PC-3 (cell line): Measurements from ENCODE around the gene FXYD5.

Source experiments
- CTCF ChIP-seq: fragments of 300-600 bp; sonication (generic); conservative IDR thresholded peaks from 2 replicates; pipeline ENCODE4 v1.5.1; 2017; ENCODE audit warnings: antibody characterized with exemption, low read depth, mild to moderate bottlenecking, low read length
- EZH2 ChIP-seq: fragments of 300-600 bp; sonication (generic); IDR thresholded peaks from one replicate; pipeline ENCODE4 v1.6.1; 2017; ENCODE audit warnings: antibody characterized with exemption, mild to moderate bottlenecking, low read length; ENCODE audit not compliant: unreplicated experiment
- EZH2phosphoT487 ChIP-seq: fragments of 300-600 bp; sonication (generic); IDR thresholded peaks from 2 replicates; pipeline ENCODE4 v1.6.1; 2018; ENCODE audit warnings: mild to moderate bottlenecking, antibody characterized with exemption, low read length, borderline replicate concordance

GRCh38 chr19:35155441-35155840 is 906 bp downstream of the FXYD5 start:
- TF ChIP-seq CTCF (no peak), EZH2phosphoT487 (no peak), EZH2 (no peak)
